Endothelial cell of umbilical vein (primary cell): ENCODE results near the gene NMD3. TPM values are rescaled to one million over a fixed set of nuclear protein-coding genes. Genes with fewer than 3 reads are reported as not detected.

ENCODE experiments used
- BruUV-seq: library from RNA; stranded (reverse); fragments of 400-500 nt; replicated peaks from 2 replicates; lab custom pipeline; 2021; lab: Mats Ljungman, UMichigan
- CTCF ChIA-PET: fragments of 300-600, 350-600 bp; sonication (Branson Sonifier 250); formaldehyde crosslinking; loops from one replicate; lab custom pipeline; 2021; ENCODE audit warnings: antibody characterized with exemption, inconsistent platforms; lab: Charles Lee
- POLR2A ChIA-PET: fragments of 300-600, 350-600 bp; sonication (Branson Sonifier 250); formaldehyde crosslinking; loops from one replicate; lab custom pipeline; 2021; ENCODE audit warnings: antibody characterized with exemption, inconsistent platforms; lab: Charles Lee
- DNase-seq: peaks from one replicate; pipeline ENCODE4 v3.0.0-alpha.2; 2011; ENCODE audit warnings: low read depth, low spot score
- FAIRE-seq: peaks from 2 replicates; lab custom pipeline; 2011; peaks lifted over from hg19 to GRCh38; lab: Jason Lieb, UNC
- H2AFZ ChIP-seq: 2 replicates; pipeline ENCODE4 v1.6.0; 2012; ENCODE audit warnings: low read depth, low read length, control low read depth, inconsistent platforms
- H3K27ac ChIP-seq: 2 replicates; pipeline ENCODE4 v1.5.1; 2011; ENCODE audit warnings: low read depth, mild to moderate bottlenecking, control low read depth, low read length, moderate library complexity; ENCODE audit not compliant: insufficient read depth
- H3K27me3 ChIP-seq, 2 experiments: 2 replicates each; pipeline versions ENCODE4 v1.6.0 to v1.6.1; 2011; ENCODE audit warnings: low read length in 2 of 2, mixed read lengths in 1 of 2; ENCODE audit not compliant: control insufficient read depth in 2 of 2, insufficient read depth in 2 of 2
- H3K36me3 ChIP-seq, 2 experiments: 2 replicates in 1 of 2; 3 replicates in 1 of 2; pipeline ENCODE4 v1.5.1; 2011; ENCODE audit warnings: low read length in 2 of 2, mild to moderate bottlenecking in 1 of 2, moderate library complexity in 1 of 2; ENCODE audit not compliant: control insufficient read depth in 2 of 2, insufficient read depth in 2 of 2; ENCODE audit errors: extremely low read depth in 1 of 2
- H3K4me1 ChIP-seq: 3 replicates; pipeline ENCODE4 v1.5.1; 2011; ENCODE audit warnings: mild to moderate bottlenecking, low read length; ENCODE audit not compliant: control insufficient read depth, insufficient read depth; ENCODE audit errors: extremely low read depth
- H3K4me2 ChIP-seq: 2 replicates; pipeline ENCODE4 v1.6.1; 2011; ENCODE audit warnings: low read length, control low read depth, mixed read lengths; ENCODE audit not compliant: insufficient read depth
- H3K4me3 ChIP-seq, 3 experiments: fragments of 200-600 bp in 1 of 3; sonication (generic), shearing (Covaris generic) in 1 of 3; replicated peaks in 1 of 3; 2 replicates each; pipeline ENCODE4 v1.5.1; 2011 to 2016; ENCODE audit warnings: control low read depth in 3 of 3, low read length in 3 of 3, mild to moderate bottlenecking in 2 of 3, inconsistent platforms in 1 of 3, low read depth in 1 of 3, moderate library complexity in 1 of 3; ENCODE audit not compliant: insufficient read depth in 1 of 3
- H3K79me2 ChIP-seq: 2 replicates; pipeline ENCODE4 v1.6.0; 2012; ENCODE audit warnings: low read length, inconsistent platforms; ENCODE audit not compliant: control insufficient read depth, insufficient read depth
- H3K9ac ChIP-seq: replicated peaks from 2 replicates; pipeline ENCODE3; 2011; ENCODE audit warnings: low read length, control low read depth; ENCODE audit not compliant: insufficient read depth; ENCODE audit errors: extremely low read depth
- H3K9me1 ChIP-seq: replicated peaks from 3 replicates; pipeline ENCODE4 v1.6.0; 2011; ENCODE audit warnings: mild to moderate bottlenecking, low read length; ENCODE audit not compliant: control insufficient read depth, insufficient read depth; ENCODE audit errors: extremely low read depth
- H3K9me3 ChIP-seq: replicated peaks from 2 replicates; pipeline ENCODE4 v1.5.1; 2012; ENCODE audit warnings: low read length, inconsistent platforms; ENCODE audit not compliant: control insufficient read depth, insufficient read depth
- H4K20me1 ChIP-seq: replicated peaks from 2 replicates; pipeline ENCODE3; 2011; ENCODE audit warnings: mild to moderate bottlenecking, low read length; ENCODE audit not compliant: control insufficient read depth, insufficient read depth; ENCODE audit errors: extremely low read depth
- CTCF ChIP-seq, 2 donors: IDR thresholded peaks; 1 replicate in 1 of 2; 2 replicates in 1 of 2; pipeline ENCODE4 v1.5.1; 2011; ENCODE audit warnings: low read length in 2 of 2, mild to moderate bottlenecking in 2 of 2, moderate library complexity in 2 of 2, control low read depth in 1 of 2, inconsistent platforms in 1 of 2, low read depth in 1 of 2; ENCODE audit not compliant: insufficient read depth in 1 of 2; ENCODE audit errors: extremely low read depth in 1 of 2
- EZH2 ChIP-seq: IDR thresholded peaks from 2 replicates; pipeline ENCODE4 v1.6.1; 2012; ENCODE audit warnings: borderline replicate concordance, low read depth, mild to moderate bottlenecking, moderate library complexity, low read length, inconsistent platforms; ENCODE audit not compliant: severe bottlenecking
- FOS ChIP-seq: IDR thresholded peaks from 2 replicates; pipeline ENCODE4 v1.6.1; 2011; ENCODE audit warnings: mild to moderate bottlenecking, low read length, moderate library complexity, borderline replicate concordance; ENCODE audit not compliant: insufficient read depth
- GATA2 ChIP-seq: IDR thresholded peaks from 2 replicates; pipeline ENCODE4 v1.7.0; 2011; ENCODE audit warnings: low read depth, mild to moderate bottlenecking, moderate library complexity, mixed read lengths, low read length; ENCODE audit not compliant: insufficient read length, insufficient read depth
- JUN ChIP-seq: IDR thresholded peaks from 2 replicates; pipeline ENCODE4 v1.6.1; 2011; ENCODE audit warnings: borderline replicate concordance, low read depth; ENCODE audit not compliant: insufficient read length, insufficient read depth
- MAX ChIP-seq: IDR thresholded peaks from 2 replicates; pipeline ENCODE4 v1.6.1; 2011; ENCODE audit not compliant: insufficient read depth, insufficient read length
- MYC ChIP-seq: IDR thresholded peaks from one replicate; pipeline ENCODE4 v1.6.1; 2011; ENCODE audit warnings: mild to moderate bottlenecking, low read depth, low read length
- POLR2A ChIP-seq: IDR thresholded peaks from 2 replicates; pipeline ENCODE4 v1.6.1; 2012; ENCODE audit warnings: low read depth, mild to moderate bottlenecking, control low read depth, low read length
- POLR2AphosphoS5 ChIP-seq: IDR thresholded peaks from 2 replicates; pipeline ENCODE4 v1.6.1; 2012; ENCODE audit warnings: low read depth, mild to moderate bottlenecking, control low read depth, low read length, moderate library complexity; ENCODE audit not compliant: insufficient read depth
- dilution Hi-C: fragments of 300-500 bp; cut with MboI; formaldehyde crosslinking; loops from one replicate; pipeline ENCODE4 v1.15.0; 2019; ENCODE audit warnings: low sequenced_read_pairs; ENCODE audit not compliant: extremely low pct_ligation_motif_present
- intact Hi-C: fragments of 100-400 bp; cut with micrococcal nuclease; formaldehyde crosslinking; loops from one replicate; pipeline ENCODE4 v1.10.0; 2022
- polyA plus RNA-seq, 4 experiments: library from polyadenylated mRNA; depleted of rRNA in 3 of 4; stranded (reverse) in 3 of 4; unstranded in 1 of 4; fragments of >200 nt; gene quantifications; 2 replicates each; pipeline versions ENCODE4 v1.2.1 to v1.2.3, GENCODE V29; 2011 to 2012; ENCODE audit warnings: missing spikeins in 1 of 4
- total RNA-seq: library from RNA; stranded (reverse); gene quantifications from 2 replicates; pipeline ENCODE4 v1.2.3, GENCODE V29; 2021

Gene NMD3
- total and polyA plus RNA-seq, 2 donors (not counting 3 experiments of a cell fraction or from before 2014, with no cell fraction given) = 14.2 to 53.8 TPM

- no peak overlapping the region for H3K9ac ChIP-seq
- H3K27ac ChIP-seq = no peak overlapping the region
- no peaks in the 10 kb centered on the region for H3K27me3 ChIP-seq
- intact Hi-C loops (no loop called here), dilution Hi-C loops (no loop called here)
- H3K9me1 ChIP-seq = no peaks in the 10 kb centered on the region
- H4K20me1 ChIP-seq = no peaks in the 10 kb centered on the region
- ChIA-PET CTCF (interaction anchor here (1.5 kb wide), 1 partner anchor 261 kb away, joined by 3 read pairs; no protein-coding TSS in a partner anchor), POLR2A (no interaction called here)
- no peak for DNase-seq
- TF ChIP-seq JUN (peak; percentile 3), POLR2AphosphoS5 (no peak)
- peaks cover 5% of the 10 kb centered on the region for H3K4me1 ChIP-seq
- H3K4me2 ChIP-seq = no peak overlapping the region
- no peak overlapping the region for H2AFZ ChIP-seq
- H3K4me3 ChIP-seq = no peak overlapping the region
- no peaks in the 10 kb centered on the region for H3K9me3 ChIP-seq
- no TSS peak for BruUV-seq
- H3K79me2 ChIP-seq = peaks cover 13% of the 10 kb centered on the region
- no peaks in the 10 kb centered on the region for H3K36me3 ChIP-seq
- FAIRE-seq = no peak
Measured at GRCh38 chr3:161217496-161217895, 3.6 kb upstream of the NMD3 start.

- H3K9ac ChIP-seq = no peak overlapping the region
- H4K20me1 ChIP-seq = peaks cover 7% of the 10 kb centered on the region
- no peak overlapping the region for H3K4me2 ChIP-seq
- H3K4me3 ChIP-seq = no peak overlapping the region
- dilution Hi-C loops = no loop called here
- H3K9me3 ChIP-seq = no peaks in the 10 kb centered on the region
- no peaks in the 10 kb centered on the region for H3K27me3 ChIP-seq
- H3K27ac ChIP-seq = no peak overlapping the region
- CTCF ChIA-PET = no interaction called here
- FAIRE-seq (no peak), DNase-seq (no peak)
- peaks cover 33% of the 10 kb centered on the region for H3K79me2 ChIP-seq
- no peak overlapping the region for H2AFZ ChIP-seq
- TF ChIP-seq POLR2A (no peak), MYC (no peak), JUN (no peak), POLR2AphosphoS5 (no peak), MAX (no peak), EZH2 (no peak), FOS (no peak), GATA2 (no peak), CTCF (IDR thresholded peaks at IDR 0.05; ENCODE audit: extremely low read depth in 1 of 2, insufficient read depth in 1 of 2, low read depth in 1 of 2, low read length in 2 of 2) (no peak)
- POLR2A ChIA-PET = no interaction called here
- peaks cover 22% of the 10 kb centered on the region for H3K4me1 ChIP-seq
- H3K36me3 ChIP-seq = no peaks in the 10 kb centered on the region
- intact Hi-C loops = no loop called here
- BruUV-seq = no TSS peak
- H3K9me1 ChIP-seq = no peaks in the 10 kb centered on the region
Measured at GRCh38 chr3:161219495-161219894, 1.6 kb upstream of the NMD3 start.
